Upper lobe of left lung (tissue), 6 donors: Measurements from ENCODE around the gene ARRDC1. TPM values are rescaled to one million over a fixed set of nuclear protein-coding genes. Genes with fewer than 3 reads are reported as not detected.

Experiments used
- ATAC-seq, 2 donors: fragments of 200-7000 bp; cut with Tn5 transposase; one replicate each; pipeline ENCODE4 v1.9.1; 2022; ENCODE audit warnings: mild to moderate bottlenecking in 2 of 2, moderate library complexity in 2 of 2; ENCODE audit not compliant: low FRiP score in 2 of 2
- DNase-seq, 2 donors: peaks; one replicate each; pipeline ENCODE4 v3.0.0-alpha.2; 2019 to 2020
- H3K27ac ChIP-seq, 4 donors: fragments of 200-600 bp; sonication (generic); one replicate each; pipeline ENCODE4 v1.5.1; 2016 to 2019
- H3K27me3 ChIP-seq, 4 donors: fragments of 200-600 bp; sonication (generic); one replicate each; pipeline ENCODE4 v1.5.1; 2017 to 2019
- H3K36me3 ChIP-seq, 4 donors: fragments of 200-600 bp; sonication (generic); one replicate each; pipeline ENCODE4 v1.5.1; 2016 to 2019
- H3K4me1 ChIP-seq, 4 donors: fragments of 200-600 bp; sonication (generic); one replicate each; pipeline ENCODE4 v1.5.1; 2018 to 2019
- H3K4me3 ChIP-seq, 4 donors: fragments of 200-600 bp; sonication (generic); one replicate each; pipeline ENCODE4 v1.5.1; 2017 to 2019; ENCODE audit warnings: mild to moderate bottlenecking in 2 of 4, moderate library complexity in 1 of 4
- H3K9me3 ChIP-seq, 4 donors: fragments of 200-600 bp; sonication (generic); one replicate each; pipeline ENCODE4 v1.5.1; 2018 to 2019
- CTCF ChIP-seq, 6 experiments: fragments of 450-650 bp in 4 of 6; fragments of 200-600 bp in 2 of 6; sonication (generic) in 2 of 6; IDR thresholded peaks; one replicate each; pipeline ENCODE4 v1.5.1; 2016 to 2019; ENCODE audit warnings: antibody characterized with exemption in 6 of 6
- EP300 ChIP-seq, 4 donors: sonication (generic); formaldehyde crosslinking; IDR thresholded peaks; one replicate each; pipeline ENCODE4 v1.5.1; 2017; ENCODE audit warnings: antibody characterized with exemption in 4 of 4, control low read depth in 2 of 4
- POLR2A ChIP-seq, 4 donors: fragments of 450-650 bp; IDR thresholded peaks; one replicate each; pipeline ENCODE4 v1.5.1; 2016 to 2017; ENCODE audit warnings: antibody characterized with exemption in 4 of 4, mild to moderate bottlenecking in 2 of 4
- POLR2AphosphoS5 ChIP-seq, 2 donors: sonication (generic); formaldehyde crosslinking; IDR thresholded peaks; one replicate each; pipeline ENCODE4 v1.5.1; 2017; ENCODE audit warnings: antibody characterized with exemption in 2 of 2
- WGBS, 2 donors: methylation state at CpG; one replicate each; pipeline ENCODE4 v1.1.5; 2017 to 2018; 5-methylcytosine and 5-hydroxymethylcytosine counted together
- total RNA-seq, 6 donors: library from RNA; depleted of rRNA in 4 of 6; stranded (reverse); fragments of >200 nt in 4 of 6; gene quantifications; one replicate each; pipeline versions ENCODE4 v1.1.0 to v1.2.1, GENCODE V29; 2016 to 2021
- donor health status: DM: no; HTN: no; CAD: no; lungs with moderate emphysema.
- donor health status: DM: no; HTN: yes; CAD: no; lungs with severe emphysema.

The ARRDC1 gene
- total RNA-seq, 6 donors from 2014 or later: 74.9 to 202 (median 99.6) TPM

GRCh38 chr9:137645211-137645610 lies 39.7 kb downstream of the ARRDC1 start:
- no peak for TF ChIP-seq POLR2A (IDR thresholded peaks at IDR 0.05)
- TF ChIP-seq POLR2AphosphoS5 (IDR thresholded peaks at IDR 0.05): no peak
- TF ChIP-seq EP300 (IDR thresholded peaks at IDR 0.05): no peak
- TF ChIP-seq CTCF (IDR thresholded peaks at IDR 0.05): no peak
- no peak overlapping the region for H3K27ac ChIP-seq
- no peak for DNase-seq
- H3K36me3 ChIP-seq: peaks cover 0 to 12% (median 3%) of the 10 kb centered on the region in 4 donors
- no peak for ATAC-seq
- H3K27me3 ChIP-seq: no peaks in the 10 kb centered on the region
- H3K9me3 ChIP-seq: no peaks in the 10 kb centered on the region
- 92% methylated on average over 5 of the region's 5 CpGs for WGBS, 2 donors
- no peak overlapping the region for H3K4me3 ChIP-seq
- H3K4me1 ChIP-seq: peaks cover 0 to 32% (median 13%) of the 10 kb centered on the region in 4 donors

- DNase-seq (no peak), ATAC-seq (peak in 1 of 2 donors; percentile 29)
- Histone ChIP-seq H3K36me3 (peaks cover 0 to 18% (median 5%) of the 10 kb centered on the region in 4 donors), H3K4me1 (peaks cover 0 to 32% (median 11%) of the 10 kb centered on the region in 4 donors), H3K27me3 (no peaks in the 10 kb centered on the region), H3K9me3 (no peaks in the 10 kb centered on the region), H3K27ac (no peak overlapping the region), H3K4me3 (no peak overlapping the region)
- TF ChIP-seq POLR2A (IDR thresholded peaks at IDR 0.05) (no peak), EP300 (IDR thresholded peaks at IDR 0.05) (no peak), POLR2AphosphoS5 (IDR thresholded peaks at IDR 0.05) (no peak), CTCF (IDR thresholded peaks at IDR 0.05) (no peak)
- WGBS, 2 donors: 90 to 93% methylated on average over 13 of the region's 13 CpGs
These were observed 40.9 kb downstream of the ARRDC1 start for GRCh38 chr9:137646341-137646740.

- WGBS, 2 donors: 62 to 72% methylated on average over 10 to 15 of the region's 15 CpGs
- no peak for DNase-seq
These were observed 41.7 kb downstream of the ARRDC1 start for GRCh38 chr9:137647096-137647714.

GRCh38 chr9:137648396-137648795 lies 42.9 kb downstream of the ARRDC1 start:
- WGBS, 2 donors: 78 to 81% methylated on average over 2 of the region's 2 CpGs
- ATAC-seq (no peak), DNase-seq (no peak)
- no peaks in the 10 kb centered on the region for H3K27me3 ChIP-seq
- H3K36me3 ChIP-seq: peaks cover 0 to 34% (median 13%) of the 10 kb centered on the region in 4 donors
- no peak overlapping the region for H3K27ac ChIP-seq
- no peaks in the 10 kb centered on the region for H3K9me3 ChIP-seq
- H3K4me1 ChIP-seq: peaks cover 0 to 26% (median 11%) of the 10 kb centered on the region in 4 donors
- H3K4me3 ChIP-seq: no peak overlapping the region
- no peak for TF ChIP-seq EP300 (IDR thresholded peaks at IDR 0.05)
- TF ChIP-seq CTCF (IDR thresholded peaks at IDR 0.05): no peak
- no peak for TF ChIP-seq POLR2AphosphoS5 (IDR thresholded peaks at IDR 0.05)

More at GRCh38 chr9:137647096-137647714, 41.7 kb downstream of the ARRDC1 start:
- no peaks in the 10 kb centered on the region for H3K9me3 ChIP-seq
- peaks cover 0 to 26% (median 11%) of the 10 kb centered on the region in 4 donors for H3K4me1 ChIP-seq
- H3K27me3 ChIP-seq: no peaks in the 10 kb centered on the region
- peak overlapping the region in 1 of 4 donors; percentile 10 for H3K4me3 ChIP-seq
- peak overlapping the region; percentile 19 to 43 (median 30) for H3K27ac ChIP-seq
- no peak for TF ChIP-seq CTCF (IDR thresholded peaks at IDR 0.05)
- no peak for ATAC-seq
- H3K36me3 ChIP-seq: peaks cover 0 to 24% (median 10%) of the 10 kb centered on the region in 4 donors

GRCh38 chr9:137649553-137649952 lies 44.1 kb downstream of the ARRDC1 start:
- WGBS, 2 donors: 70 to 73% methylated on average over 9 of the region's 9 CpGs
- ATAC-seq (no peak), DNase-seq (no peak)
- no peaks in the 10 kb centered on the region for H3K9me3 ChIP-seq
- no peaks in the 10 kb centered on the region for H3K27me3 ChIP-seq
- H3K4me1 ChIP-seq: peaks cover 0 to 21% (median 8%) of the 10 kb centered on the region in 4 donors
- H3K4me3 ChIP-seq: no peak overlapping the region
- TF ChIP-seq POLR2AphosphoS5 (IDR thresholded peaks at IDR 0.05) (no peak), CTCF (IDR thresholded peaks at IDR 0.05) (no peak), EP300 (IDR thresholded peaks at IDR 0.05) (no peak), POLR2A (IDR thresholded peaks at IDR 0.05) (no peak)
- H3K27ac ChIP-seq: no peak overlapping the region
- peaks cover 0 to 27% (median 10%) of the 10 kb centered on the region in 4 donors for H3K36me3 ChIP-seq
